AG08396 (cell line): ENCODE measurements around the gene HOMEZ.
"Not testable (repeated sequence)": the region's sequence is repeated elsewhere in the genome, so short reads cannot be mapped to it uniquely, and the experiment has no call there.

Source experiments
- DNase-seq: peaks from one replicate; pipeline ENCODE4 v3.0.0; 2012; ENCODE audit warnings: low spot score, mixed read lengths

Gene HOMEZ

GRCh38 chr14:23281247-23281646 is 4.7 kb downstream of the HOMEZ start:
- DNase-seq: no peak

GRCh38 chr14:23277928-23278327 is 8.0 kb downstream of the HOMEZ start:
- DNase-seq: not testable (repeated sequence)

- no peak for DNase-seq
Measured at GRCh38 chr14:23277189-23277588, 8.7 kb downstream of the HOMEZ start.

- DNase-seq: no peak
Measured at GRCh38 chr14:23275412-23275811, 10.5 kb downstream of the HOMEZ start.

GRCh38 chr14:23269193-23269592 is 16.7 kb downstream of the HOMEZ start:
- no peak for DNase-seq

- not testable (repeated sequence) for DNase-seq
Measured at GRCh38 chr14:23260849-23261248, 25.1 kb downstream of the HOMEZ start.

- DNase-seq: no peak
Measured at GRCh38 chr14:23259426-23259825, 26.5 kb downstream of the HOMEZ start.

- no peak for DNase-seq
Measured at GRCh38 chr14:23258256-23258655, 27.7 kb downstream of the HOMEZ start.

- DNase-seq: no peak
Measured at GRCh38 chr14:23252420-23253333, 33.3 kb downstream of the HOMEZ start.

GRCh38 chr14:23252006-23252405 is 33.9 kb downstream of the HOMEZ start:
- no peak for DNase-seq

GRCh38 chr14:23249824-23250223 is 36.1 kb downstream of the HOMEZ start:
- no peak for DNase-seq

- DNase-seq: no peak
Measured at GRCh38 chr14:23248601-23249000, 37.3 kb downstream of the HOMEZ start.

- DNase-seq: no peak
Measured at GRCh38 chr14:23245282-23245681, 40.6 kb downstream of the HOMEZ start.

- DNase-seq: no peak
Measured at GRCh38 chr14:23243066-23243465, 42.9 kb downstream of the HOMEZ start.

- no peak for DNase-seq
Measured at GRCh38 chr14:23242076-23242475, 43.9 kb downstream of the HOMEZ start.

- DNase-seq: not testable (repeated sequence)
Measured at GRCh38 chr14:23241061-23241715, 44.7 kb downstream of the HOMEZ start.

- no peak for DNase-seq
Measured at GRCh38 chr14:23240661-23241060, 45.3 kb downstream of the HOMEZ start.

- DNase-seq: peak; percentile 91
Measured at GRCh38 chr14:23237772-23238594, 47.9 kb downstream of the HOMEZ start, which contains the start of gene RNF212B. Gene RNF212B, plus strand, starts transcription at chr14:23237936. Its CDS starts 2,410 bp downstream, at chr14:23240346.

- not testable (repeated sequence) for DNase-seq
Measured at GRCh38 chr14:23232241-23232808, 53.6 kb downstream of the HOMEZ start.

- no peak for DNase-seq
Measured at GRCh38 chr14:23228812-23229211, 57.1 kb downstream of the HOMEZ start.

GRCh38 chr14:23227566-23227965 is 58.4 kb downstream of the HOMEZ start:
- DNase-seq: no peak

- DNase-seq: not testable (repeated sequence)
Measured at GRCh38 chr14:23224958-23225357, 61.0 kb downstream of the HOMEZ start.
